HepG2 (cell line): ENCODE results near the gene DPPA2.

ENCODE experiments used
- ZNF235 ChIP-seq: sonication (generic); formaldehyde crosslinking; IDR thresholded peaks from 2 replicates; pipeline ENCODE4 v1.8.1; 2023; ENCODE audit warnings: mild to moderate bottlenecking, missing genetic modification reagents, borderline replicate concordance
- TF ChIP-seq, protein P1 (sequence below): sonication (generic); formaldehyde crosslinking; IDR thresholded peaks from 2 replicates; pipeline ENCODE4 v1.5.0; 2020; ENCODE audit warnings: mild to moderate bottlenecking, missing genetic modification reagents, moderate library complexity

DNA sequence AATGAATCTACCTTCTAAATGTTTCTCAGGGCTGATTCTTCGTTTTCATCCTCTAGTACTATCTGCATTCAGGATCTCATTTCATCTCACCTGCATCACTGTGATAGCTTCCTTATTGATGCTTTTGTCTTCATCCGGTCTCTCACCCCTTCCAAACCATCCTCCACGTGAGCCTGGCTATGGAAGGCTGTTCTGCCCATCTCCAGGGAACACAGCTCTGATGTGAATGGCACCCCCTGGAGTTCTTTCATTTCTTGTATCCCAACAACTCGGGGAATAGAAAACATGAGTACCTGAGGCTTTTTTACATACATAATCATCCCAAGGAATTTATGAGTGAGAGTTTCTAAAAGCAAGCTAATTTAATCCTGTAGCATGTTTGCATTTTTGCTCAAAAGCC lies 29.8 kb upstream of the DPPA2 start:
- TF ChIP-seq, protein P1, sequence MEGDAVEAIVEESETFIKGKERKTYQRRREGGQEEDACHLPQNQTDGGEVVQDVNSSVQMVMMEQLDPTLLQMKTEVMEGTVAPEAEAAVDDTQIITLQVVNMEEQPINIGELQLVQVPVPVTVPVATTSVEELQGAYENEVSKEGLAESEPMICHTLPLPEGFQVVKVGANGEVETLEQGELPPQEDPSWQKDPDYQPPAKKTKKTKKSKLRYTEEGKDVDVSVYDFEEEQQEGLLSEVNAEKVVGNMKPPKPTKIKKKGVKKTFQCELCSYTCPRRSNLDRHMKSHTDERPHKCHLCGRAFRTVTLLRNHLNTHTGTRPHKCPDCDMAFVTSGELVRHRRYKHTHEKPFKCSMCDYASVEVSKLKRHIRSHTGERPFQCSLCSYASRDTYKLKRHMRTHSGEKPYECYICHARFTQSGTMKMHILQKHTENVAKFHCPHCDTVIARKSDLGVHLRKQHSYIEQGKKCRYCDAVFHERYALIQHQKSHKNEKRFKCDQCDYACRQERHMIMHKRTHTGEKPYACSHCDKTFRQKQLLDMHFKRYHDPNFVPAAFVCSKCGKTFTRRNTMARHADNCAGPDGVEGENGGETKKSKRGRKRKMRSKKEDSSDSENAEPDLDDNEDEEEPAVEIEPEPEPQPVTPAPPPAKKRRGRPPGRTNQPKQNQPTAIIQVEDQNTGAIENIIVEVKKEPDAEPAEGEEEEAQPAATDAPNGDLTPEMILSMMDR (CRISPR knock-in tag) = no peak
- no peak for TF ChIP-seq ZNF235 (CRISPR knock-in tag)
